Mesendoderm (in vitro differentiated cells): ENCODE measurements around the gene P2RY2.

Experiments
- DNase-seq: peaks from one replicate; pipeline ENCODE4 v3.0.0; 2013
- H2AK5ac ChIP-seq: 2 replicates; pipeline ENCODE4 v1.6.1; 2013; ENCODE audit warnings: low read length, inconsistent platforms
- H2BK120ac ChIP-seq: 2 replicates; pipeline ENCODE4 v1.6.1; 2013; ENCODE audit warnings: low read depth, mild to moderate bottlenecking, low read length, moderate library complexity, mixed read lengths
- H2BK15ac ChIP-seq: replicated peaks from 2 replicates; pipeline ENCODE4 v1.6.1; 2013; ENCODE audit warnings: low read depth, mild to moderate bottlenecking, moderate library complexity
- H2BK5ac ChIP-seq: 2 replicates; pipeline ENCODE4 v1.6.1; 2013; ENCODE audit warnings: low read length, inconsistent platforms
- H3K18ac ChIP-seq: 2 replicates; pipeline ENCODE4 v1.6.1; 2013; ENCODE audit warnings: mild to moderate bottlenecking, low read length, mixed read lengths
- H3K23ac ChIP-seq: one replicate; pipeline ENCODE4 v1.6.1; 2013; ENCODE audit warnings: low read length
- H3K27ac ChIP-seq: 2 replicates; pipeline ENCODE4 v1.5.1; 2013; ENCODE audit warnings: low read depth, mild to moderate bottlenecking, inconsistent platforms, low read length, moderate library complexity
- H3K27me3 ChIP-seq: 2 replicates; pipeline ENCODE4 v1.6.1; 2013; ENCODE audit warnings: low read length, control low read depth, mild to moderate bottlenecking, inconsistent platforms; ENCODE audit not compliant: insufficient read depth, poor library complexity
- H3K36me3 ChIP-seq: 2 replicates; pipeline ENCODE4 v1.6.1; 2013; ENCODE audit warnings: low read length, inconsistent platforms; ENCODE audit not compliant: control insufficient read depth, insufficient read depth
- H3K4ac ChIP-seq: one replicate; pipeline ENCODE4 v1.6.1; 2013; ENCODE audit warnings: low read depth, mild to moderate bottlenecking, low read length, moderate library complexity
- H3K4me1 ChIP-seq: 2 replicates; pipeline ENCODE4 v1.6.1; 2013; ENCODE audit warnings: low read depth, low read length, inconsistent platforms; ENCODE audit not compliant: control insufficient read depth
- H3K4me2 ChIP-seq: 2 replicates; pipeline ENCODE4 v1.6.1; 2013; ENCODE audit warnings: low read length
- H3K4me3 ChIP-seq: 2 replicates; pipeline ENCODE4 v1.5.1; 2013; ENCODE audit warnings: mild to moderate bottlenecking, low read length
- H3K56ac ChIP-seq: one replicate; pipeline ENCODE4 v1.6.1; 2013; ENCODE audit warnings: low read length
- H3K79me1 ChIP-seq: 2 replicates; pipeline ENCODE4 v1.6.1; 2013; ENCODE audit warnings: low read length, inconsistent platforms
- H3K79me2 ChIP-seq: 2 replicates; pipeline ENCODE4 v1.6.1; 2013; ENCODE audit warnings: mild to moderate bottlenecking, low read length; ENCODE audit not compliant: control insufficient read depth, insufficient read depth
- H3K9ac ChIP-seq: 2 replicates; pipeline ENCODE4 v1.6.1; 2013; ENCODE audit warnings: low read length, inconsistent platforms
- H4K5ac ChIP-seq: one replicate; pipeline ENCODE4 v1.6.1; 2013; ENCODE audit warnings: low read length
- H4K8ac ChIP-seq: one replicate; pipeline ENCODE4 v1.6.1; 2013; ENCODE audit warnings: low read depth, mild to moderate bottlenecking, control low read depth, low read length, moderate library complexity
- WGBS: extraction: QIAGEN DNeasy Blood & Tissue Kit; methylation state at CpG from one replicate; pipeline ENCODE4 v1.1.7; 2013; ENCODE audit warnings: low lambda C conversion rate, missing lambda C conversion rate; ENCODE audit not compliant: insufficient coverage; ENCODE audit errors: extremely low coverage; 5-methylcytosine and 5-hydroxymethylcytosine counted together

The P2RY2 gene

DNA sequence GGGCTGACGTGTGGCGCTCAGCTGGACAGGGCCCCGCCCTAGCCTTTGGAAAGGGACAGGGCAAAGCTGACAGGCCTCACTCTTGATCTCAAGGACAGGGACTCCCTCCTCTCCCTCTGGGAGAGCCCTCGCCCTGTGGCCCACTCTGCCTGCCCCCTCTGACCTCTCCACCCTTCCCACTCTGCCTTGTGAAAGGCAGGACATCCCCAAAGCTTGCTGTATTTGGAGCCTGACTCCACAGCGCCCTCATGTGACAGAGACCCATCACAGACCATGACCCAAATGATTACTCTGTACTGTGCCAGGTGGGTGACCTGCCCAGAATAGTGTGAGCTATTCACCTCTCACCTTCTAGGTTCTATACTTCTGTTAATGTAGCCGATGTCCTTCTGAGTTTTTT, 18.8 kb downstream of the P2RY2 start:
- peak; percentile 77 for DNase-seq
- H4K5ac ChIP-seq, result no peak overlapping the region
- no peak overlapping the region for H3K9ac ChIP-seq
- no peaks in the 10 kb centered on the region for H3K36me3 ChIP-seq
- no peaks in the 10 kb centered on the region for H3K79me2 ChIP-seq
- no peak overlapping the region for H3K4me3 ChIP-seq
- H2BK120ac ChIP-seq, result no peak overlapping the region
- H3K79me1 ChIP-seq, result no peaks in the 10 kb centered on the region
- no peak overlapping the region for H4K8ac ChIP-seq
- H3K4me1 ChIP-seq, result no peaks in the 10 kb centered on the region
- no peaks in the 10 kb centered on the region for H3K27me3 ChIP-seq
- no peak overlapping the region for H3K4me2 ChIP-seq
- H3K23ac ChIP-seq, result no peak overlapping the region
- H3K4ac ChIP-seq, result no peak overlapping the region
- no peak overlapping the region for H2AK5ac ChIP-seq
- H3K27ac ChIP-seq, result no peak overlapping the region
- H3K18ac ChIP-seq, result no peak overlapping the region
- H2BK15ac ChIP-seq, result no peak overlapping the region
- WGBS, result no CpG with 5 or more reads among the region's 6 CpGs
- H3K56ac ChIP-seq, result no peak overlapping the region
- no peak overlapping the region for H2BK5ac ChIP-seq

DNA sequence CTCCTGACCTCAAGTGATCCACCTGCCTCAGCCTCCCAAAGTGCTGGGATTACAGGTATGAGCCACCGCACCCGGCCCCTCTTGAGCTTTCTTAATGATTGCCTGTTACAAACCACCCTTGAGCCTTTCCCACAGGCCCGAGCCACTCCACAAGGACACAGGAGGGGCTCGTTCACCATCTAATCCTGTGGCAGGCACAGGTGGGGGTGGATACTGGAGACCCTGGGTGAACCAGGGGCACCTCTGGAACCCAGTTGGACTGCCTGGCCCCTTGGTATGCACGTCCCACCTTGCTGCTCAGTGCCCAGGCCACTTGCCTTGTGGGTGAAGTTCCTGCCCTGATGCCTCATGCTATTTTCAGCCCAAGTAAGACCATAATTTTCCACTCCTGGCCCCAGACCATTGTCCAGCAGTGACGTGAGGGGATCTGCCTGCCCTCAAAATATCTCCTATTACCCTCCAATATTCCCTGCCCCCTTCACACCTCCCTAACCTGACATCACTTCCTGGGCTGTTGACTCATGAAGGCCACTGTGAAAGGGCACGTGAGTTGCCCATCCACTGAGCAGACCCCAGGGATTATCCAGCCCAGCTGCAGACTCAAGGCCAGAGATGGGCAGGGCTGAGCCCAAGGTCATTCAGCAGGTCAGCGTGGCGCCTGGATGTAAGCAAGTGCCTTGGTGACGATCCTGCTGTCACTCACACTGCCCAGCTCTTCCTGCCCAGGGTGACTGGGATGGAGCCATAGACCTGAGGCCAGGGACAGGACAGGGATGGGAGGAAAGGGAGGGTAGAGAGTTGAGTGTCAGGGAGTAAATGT, 19.6 kb downstream of the P2RY2 start:
- Histone ChIP-seq H4K5ac (no peak overlapping the region), H3K4me2 (no peak overlapping the region), H3K36me3 (no peaks in the 10 kb centered on the region), H3K4me1 (no peaks in the 10 kb centered on the region), H2AK5ac (no peak overlapping the region), H2BK120ac (no peak overlapping the region), H3K27ac (no peak overlapping the region), H3K23ac (no peak overlapping the region), H3K18ac (no peak overlapping the region), H3K9ac (no peak overlapping the region), H2BK15ac (no peak overlapping the region), H3K4me3 (no peak overlapping the region), H4K8ac (no peak overlapping the region), H3K79me1 (no peaks in the 10 kb centered on the region), H2BK5ac (no peak overlapping the region), H3K4ac (no peak overlapping the region), H3K27me3 (no peaks in the 10 kb centered on the region), H3K79me2 (no peaks in the 10 kb centered on the region), H3K56ac (no peak overlapping the region)
- DNase-seq, result no peak
- no CpG with 5 or more reads among the region's 10 CpGs for WGBS

DNA sequence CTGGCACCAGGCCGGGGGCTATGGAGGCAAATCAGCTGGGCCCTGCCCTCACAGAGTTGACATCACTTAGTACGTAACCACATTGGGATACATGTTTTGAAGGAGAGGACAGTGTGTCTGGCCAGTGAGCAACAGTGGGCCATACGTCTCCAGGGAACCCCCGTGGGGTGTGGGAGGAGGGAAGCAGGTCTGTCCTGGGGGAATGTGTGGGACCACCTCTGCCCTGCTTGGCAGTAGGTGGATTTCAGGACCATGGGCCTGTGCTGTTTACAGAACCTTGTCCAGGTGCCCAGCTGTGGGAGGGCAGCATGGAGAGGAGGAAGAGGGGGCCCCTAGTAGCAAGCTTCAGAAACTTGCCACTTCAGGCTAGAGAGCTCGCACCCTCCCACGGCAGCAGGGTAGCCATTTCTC, 21.0 kb downstream of the P2RY2 start:
- Histone ChIP-seq H3K79me1 (no peaks in the 10 kb centered on the region), H3K27ac (no peak overlapping the region), H3K18ac (no peak overlapping the region), H3K27me3 (no peaks in the 10 kb centered on the region), H2AK5ac (no peak overlapping the region), H3K4ac (no peak overlapping the region), H3K56ac (peak overlapping the region; percentile 15), H3K36me3 (no peaks in the 10 kb centered on the region), H4K5ac (no peak overlapping the region), H3K23ac (no peak overlapping the region), H3K4me1 (no peaks in the 10 kb centered on the region), H2BK5ac (no peak overlapping the region), H2BK120ac (no peak overlapping the region), H3K79me2 (no peaks in the 10 kb centered on the region), H3K4me2 (no peak overlapping the region), H3K9ac (no peak overlapping the region), H4K8ac (no peak overlapping the region), H2BK15ac (no peak overlapping the region), H3K4me3 (no peak overlapping the region)
- WGBS, result no CpG with 5 or more reads among the region's 6 CpGs
- DNase-seq, result no peak

DNA sequence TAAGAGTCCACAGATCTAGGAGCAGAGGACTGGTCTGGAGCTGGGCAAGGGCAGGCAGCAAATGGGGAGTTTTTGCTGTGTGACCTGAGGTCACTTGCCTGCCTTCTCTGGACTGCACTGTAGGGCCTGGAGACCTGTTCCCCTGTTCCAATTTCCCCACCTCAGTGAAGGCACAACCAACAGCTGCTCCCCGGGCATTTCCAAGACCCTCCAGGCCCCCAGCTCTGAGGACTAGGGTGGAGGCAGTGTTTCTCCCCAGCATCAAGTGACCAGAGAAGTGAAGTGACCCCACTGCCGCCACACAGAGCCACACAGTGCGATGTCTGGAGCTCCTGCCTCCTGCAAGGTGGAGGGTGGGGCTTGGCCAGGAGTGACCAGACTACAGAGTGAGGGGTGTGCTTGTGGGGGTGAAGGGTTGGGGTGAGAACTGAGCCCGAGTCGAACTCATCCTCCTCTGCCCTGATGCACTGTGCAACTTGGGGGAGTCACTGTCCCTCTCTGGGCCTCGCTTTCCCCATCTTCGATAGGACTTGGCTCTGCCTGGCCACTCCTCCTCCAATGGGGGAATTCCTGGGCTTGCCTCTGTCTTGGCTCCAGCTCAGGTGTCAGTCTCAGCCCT, 21.6 kb downstream of the P2RY2 start:
- Histone ChIP-seq H3K23ac (no peak overlapping the region), H3K9ac (no peak overlapping the region), H3K27ac (no peak overlapping the region), H2AK5ac (no peak overlapping the region), H3K79me1 (no peaks in the 10 kb centered on the region), H3K18ac (no peak overlapping the region), H3K4me2 (no peak overlapping the region), H2BK5ac (no peak overlapping the region), H2BK15ac (no peak overlapping the region), H4K5ac (no peak overlapping the region), H4K8ac (no peak overlapping the region), H3K56ac (no peak overlapping the region), H3K27me3 (no peaks in the 10 kb centered on the region), H3K79me2 (no peaks in the 10 kb centered on the region), H3K4me1 (no peaks in the 10 kb centered on the region), H3K4ac (no peak overlapping the region), H3K36me3 (no peaks in the 10 kb centered on the region), H2BK120ac (no peak overlapping the region), H3K4me3 (no peak overlapping the region)
- WGBS, result no CpG with 5 or more reads among the region's 7 CpGs
- DNase-seq, result peak; percentile 52

DNA sequence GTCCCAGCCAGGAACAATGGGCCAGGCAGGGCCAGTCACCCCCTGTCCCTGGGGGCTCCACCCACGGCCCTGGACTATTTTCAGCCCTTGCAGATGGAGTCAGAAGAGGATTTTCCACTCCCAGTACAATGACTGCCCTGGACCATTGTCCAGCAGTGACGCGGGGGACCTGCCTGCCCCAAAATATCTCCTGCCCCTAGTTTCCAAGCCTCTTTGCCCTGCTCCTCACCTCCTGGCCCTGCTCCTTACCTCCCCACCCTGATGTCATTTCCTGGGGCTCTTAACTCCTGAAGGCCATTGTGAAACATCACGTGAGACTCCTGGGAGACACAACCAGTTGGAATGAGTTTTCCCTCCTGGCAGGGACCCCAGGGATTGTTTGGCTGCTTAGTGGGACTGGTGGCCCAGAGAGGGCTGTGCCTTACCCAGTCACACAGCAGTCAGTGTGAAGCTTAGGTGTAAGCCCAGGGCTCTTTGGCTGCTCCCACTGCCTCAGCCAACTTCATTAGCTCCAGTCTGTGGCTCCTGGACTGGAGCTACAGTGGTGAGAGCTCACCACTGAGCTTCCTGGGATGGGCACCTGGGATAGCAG, 22.2 kb downstream of the P2RY2 start:
- no peak overlapping the region for H3K4ac ChIP-seq
- no peak overlapping the region for H3K4me3 ChIP-seq
- no peak overlapping the region for H2BK5ac ChIP-seq
- H3K56ac ChIP-seq, result peak overlapping the region; percentile 0
- H3K79me1 ChIP-seq, result no peaks in the 10 kb centered on the region
- DNase-seq, result peak; percentile 52
- H4K5ac ChIP-seq, result no peak overlapping the region
- no peak overlapping the region for H4K8ac ChIP-seq
- no peak overlapping the region for H2AK5ac ChIP-seq
- no peak overlapping the region for H3K4me2 ChIP-seq
- H2BK120ac ChIP-seq, result no peak overlapping the region
- no peak overlapping the region for H2BK15ac ChIP-seq
- no peaks in the 10 kb centered on the region for H3K4me1 ChIP-seq
- no peaks in the 10 kb centered on the region for H3K79me2 ChIP-seq
- H3K27ac ChIP-seq, result no peak overlapping the region
- no peak overlapping the region for H3K9ac ChIP-seq
- H3K36me3 ChIP-seq, result no peaks in the 10 kb centered on the region
- H3K27me3 ChIP-seq, result no peaks in the 10 kb centered on the region
- H3K23ac ChIP-seq, result no peak overlapping the region
- no CpG with 5 or more reads among the region's 4 CpGs for WGBS
- H3K18ac ChIP-seq, result no peak overlapping the region
